ENCODE data around the gene PCSK6.

DNA sequence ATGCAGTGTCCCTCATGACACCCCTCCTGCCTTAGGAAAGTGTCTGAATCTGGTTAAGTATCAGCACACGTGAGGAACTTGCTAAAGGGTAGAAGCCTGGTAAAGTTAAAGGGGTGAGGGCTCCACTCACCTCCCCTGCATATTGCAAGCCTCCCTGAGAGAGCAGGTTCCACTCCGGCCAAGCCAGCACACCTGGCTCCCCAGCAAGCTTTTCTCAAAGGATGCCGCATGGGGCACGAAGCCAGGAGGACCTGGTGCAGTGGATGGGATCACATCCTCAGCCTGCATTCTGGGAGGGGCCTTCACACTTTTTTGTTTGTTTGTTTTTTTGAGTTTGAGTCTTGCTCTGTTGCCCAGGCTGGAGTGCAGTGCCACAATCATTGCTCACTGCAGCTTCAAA, 79.9 kb downstream of the PCSK6 start:
- no peak for TF ChIP-seq POLR2A (IDR thresholded peaks at IDR 0.05)
- TF ChIP-seq, protein P1, sequence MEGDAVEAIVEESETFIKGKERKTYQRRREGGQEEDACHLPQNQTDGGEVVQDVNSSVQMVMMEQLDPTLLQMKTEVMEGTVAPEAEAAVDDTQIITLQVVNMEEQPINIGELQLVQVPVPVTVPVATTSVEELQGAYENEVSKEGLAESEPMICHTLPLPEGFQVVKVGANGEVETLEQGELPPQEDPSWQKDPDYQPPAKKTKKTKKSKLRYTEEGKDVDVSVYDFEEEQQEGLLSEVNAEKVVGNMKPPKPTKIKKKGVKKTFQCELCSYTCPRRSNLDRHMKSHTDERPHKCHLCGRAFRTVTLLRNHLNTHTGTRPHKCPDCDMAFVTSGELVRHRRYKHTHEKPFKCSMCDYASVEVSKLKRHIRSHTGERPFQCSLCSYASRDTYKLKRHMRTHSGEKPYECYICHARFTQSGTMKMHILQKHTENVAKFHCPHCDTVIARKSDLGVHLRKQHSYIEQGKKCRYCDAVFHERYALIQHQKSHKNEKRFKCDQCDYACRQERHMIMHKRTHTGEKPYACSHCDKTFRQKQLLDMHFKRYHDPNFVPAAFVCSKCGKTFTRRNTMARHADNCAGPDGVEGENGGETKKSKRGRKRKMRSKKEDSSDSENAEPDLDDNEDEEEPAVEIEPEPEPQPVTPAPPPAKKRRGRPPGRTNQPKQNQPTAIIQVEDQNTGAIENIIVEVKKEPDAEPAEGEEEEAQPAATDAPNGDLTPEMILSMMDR (IDR thresholded peaks at IDR 0.05), result no peak
